Measurements from ENCODE around the gene KCTD5. TPM values are rescaled to one million over a fixed set of nuclear protein-coding genes. Genes with fewer than 3 reads are reported as not detected.
A peak's percentile ranks its signal among the peaks of the same experiment; 100 is the strongest.
"Not testable (repeated sequence)": the region's sequence is repeated elsewhere in the genome, so short reads cannot be mapped to it uniquely, and the experiment has no call there.

KCTD5 gene
- total RNA-seq, 1 donor from 2014 or later: 27.2 TPM

GRCh38 chr16:2671741-2672140 lies 10.6 kb upstream of the KCTD5 start:
- DNase-seq (ENCODE audit: low read depth, low spot score): no peak

GRCh38 chr16:2673066-2673999 lies 9.0 kb upstream of the KCTD5 start:
- DNase-seq (ENCODE audit: low read depth, low spot score): peak; percentile 71

GRCh38 chr16:2675021-2675420 lies 7.3 kb upstream of the KCTD5 start:
- DNase-seq (ENCODE audit: low read depth, low spot score): no peak

DNA sequence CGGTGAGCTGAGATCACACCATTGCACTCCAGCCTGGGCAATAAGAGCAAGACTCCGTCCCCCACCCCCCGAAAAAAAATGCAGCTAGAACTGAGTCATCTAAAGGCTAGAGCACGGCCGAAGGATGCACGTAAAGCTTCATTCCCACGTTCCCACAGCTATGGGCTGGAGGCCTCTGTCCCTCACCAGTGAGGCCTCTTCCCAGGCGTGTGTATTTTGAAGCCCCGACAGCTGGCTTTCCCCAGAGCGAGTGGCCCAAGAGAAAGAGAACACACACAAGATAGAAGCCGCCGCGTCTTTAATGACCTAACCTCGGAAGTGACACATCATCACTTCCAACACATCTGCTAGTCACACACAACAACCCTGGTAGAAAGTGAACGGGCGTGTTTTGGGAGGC lies 6.6 kb upstream of the KCTD5 start:
- DNase-seq (ENCODE audit: low read depth, low spot score): no peak

GRCh38 chr16:2676937-2677336 lies 5.4 kb upstream of the KCTD5 start:
- not testable (repeated sequence) for DNase-seq (ENCODE audit: low read depth, low spot score)

- DNase-seq (ENCODE audit: low read depth, low spot score): not testable (repeated sequence)
Measured at GRCh38 chr16:2678206-2678965, 3.9 kb upstream of the KCTD5 start.

DNA sequence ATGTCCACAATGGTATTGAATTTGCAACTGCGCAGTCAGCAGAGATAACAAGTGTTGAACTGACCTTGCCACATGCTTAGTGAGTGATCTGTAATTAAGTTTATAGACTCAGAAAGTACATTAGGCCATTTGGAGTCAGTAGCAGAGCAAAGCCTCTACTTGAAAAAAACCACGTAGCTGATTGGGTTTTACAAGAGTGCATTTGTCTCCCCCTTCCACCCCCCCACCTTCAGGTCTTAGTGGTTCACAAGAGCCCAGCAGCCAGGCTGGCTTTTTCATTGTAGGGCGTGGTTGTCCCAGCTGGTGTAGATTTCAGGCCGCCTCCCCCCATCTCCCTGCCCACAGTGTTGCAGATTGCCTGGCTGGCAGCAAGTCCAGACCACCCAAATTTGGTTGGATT lies 2.4 kb upstream of the KCTD5 start:
- not testable (repeated sequence) for DNase-seq (ENCODE audit: low read depth, low spot score)

DNA sequence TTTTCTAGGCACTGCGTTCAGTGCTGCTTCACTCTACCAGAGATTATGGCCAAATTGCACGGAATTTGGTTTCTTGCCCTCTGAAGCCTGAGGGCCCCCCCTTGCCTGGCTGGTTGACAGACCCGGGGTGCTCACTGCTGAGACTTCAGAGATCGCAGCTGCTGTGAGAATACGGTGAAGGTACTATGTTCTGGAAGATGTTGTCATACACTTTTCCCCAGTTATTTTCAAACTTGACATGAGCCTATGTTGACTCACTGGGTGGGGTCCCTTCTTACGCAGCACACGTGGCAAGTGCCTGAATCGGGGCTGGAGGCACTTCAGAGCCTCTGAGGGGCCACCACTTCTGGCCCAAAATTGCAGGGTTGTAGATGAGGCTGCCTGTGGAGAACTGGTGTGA lies 2.0 kb upstream of the KCTD5 start:
- not testable (repeated sequence) for DNase-seq (ENCODE audit: low read depth, low spot score)

GRCh38 chr16:2683041-2683440 lies 718 bp downstream of the KCTD5 start:
- DNase-seq (ENCODE audit: low read depth, low spot score): not testable (repeated sequence)

DNA sequence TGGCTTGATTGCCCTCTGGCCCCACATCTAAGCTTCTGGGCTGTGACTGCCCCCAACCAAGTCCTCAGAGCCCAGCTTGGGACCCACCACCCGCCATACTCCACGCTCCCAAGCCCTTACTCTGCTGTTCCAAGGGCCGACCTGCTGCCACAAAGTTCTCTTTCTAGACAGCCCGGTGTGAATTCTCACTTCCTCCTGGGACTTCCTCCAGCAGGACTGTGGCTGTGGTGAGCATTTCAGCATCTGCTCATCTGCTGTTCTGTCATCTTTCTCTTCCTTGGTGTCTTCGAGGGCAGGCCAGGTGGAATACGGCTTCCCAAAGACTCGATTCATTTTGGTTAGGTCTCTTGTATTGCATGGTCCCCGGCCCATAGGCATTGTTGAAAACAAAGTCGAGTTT lies 3.8 kb downstream of the KCTD5 start:
- DNase-seq (ENCODE audit: low read depth, low spot score): not testable (repeated sequence)

DNA sequence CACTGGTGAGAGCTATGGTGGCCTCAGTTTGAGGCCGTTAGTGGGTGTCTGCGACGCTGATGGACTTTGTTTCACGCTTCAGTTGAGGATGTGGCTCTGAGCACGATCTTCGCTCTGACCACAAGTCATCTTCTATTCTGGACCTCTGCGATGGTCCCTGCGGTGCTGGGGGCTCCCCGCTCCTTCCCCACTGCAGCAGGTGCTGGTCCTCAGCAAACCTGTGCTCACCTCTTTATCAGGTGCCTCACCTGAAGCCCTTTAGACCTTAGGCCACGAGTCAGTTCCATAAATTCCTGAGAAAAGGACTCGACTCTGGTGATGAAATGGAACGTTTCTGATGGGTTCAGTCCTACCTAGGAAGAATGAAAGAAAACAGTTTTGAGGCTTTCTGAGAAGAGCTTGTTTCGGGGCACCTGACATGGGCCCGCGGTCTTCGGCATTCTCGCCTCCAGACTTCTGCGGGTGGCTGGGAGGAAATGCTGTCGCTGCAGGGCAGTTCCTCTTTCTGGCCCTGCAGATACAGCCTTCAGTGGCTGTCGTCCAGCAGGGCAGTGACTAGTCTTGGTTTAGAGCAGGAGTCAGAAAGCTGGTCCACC lies 4.7 kb downstream of the KCTD5 start:
- no peak for DNase-seq (ENCODE audit: low read depth, low spot score)

- DNase-seq (ENCODE audit: low read depth, low spot score): no peak
Measured at GRCh38 chr16:2687531-2688308, 5.4 kb downstream of the KCTD5 start.

- DNase-seq (ENCODE audit: low read depth, low spot score): not testable (repeated sequence)
Measured at GRCh38 chr16:2689422-2689821, 7.1 kb downstream of the KCTD5 start.

DNA sequence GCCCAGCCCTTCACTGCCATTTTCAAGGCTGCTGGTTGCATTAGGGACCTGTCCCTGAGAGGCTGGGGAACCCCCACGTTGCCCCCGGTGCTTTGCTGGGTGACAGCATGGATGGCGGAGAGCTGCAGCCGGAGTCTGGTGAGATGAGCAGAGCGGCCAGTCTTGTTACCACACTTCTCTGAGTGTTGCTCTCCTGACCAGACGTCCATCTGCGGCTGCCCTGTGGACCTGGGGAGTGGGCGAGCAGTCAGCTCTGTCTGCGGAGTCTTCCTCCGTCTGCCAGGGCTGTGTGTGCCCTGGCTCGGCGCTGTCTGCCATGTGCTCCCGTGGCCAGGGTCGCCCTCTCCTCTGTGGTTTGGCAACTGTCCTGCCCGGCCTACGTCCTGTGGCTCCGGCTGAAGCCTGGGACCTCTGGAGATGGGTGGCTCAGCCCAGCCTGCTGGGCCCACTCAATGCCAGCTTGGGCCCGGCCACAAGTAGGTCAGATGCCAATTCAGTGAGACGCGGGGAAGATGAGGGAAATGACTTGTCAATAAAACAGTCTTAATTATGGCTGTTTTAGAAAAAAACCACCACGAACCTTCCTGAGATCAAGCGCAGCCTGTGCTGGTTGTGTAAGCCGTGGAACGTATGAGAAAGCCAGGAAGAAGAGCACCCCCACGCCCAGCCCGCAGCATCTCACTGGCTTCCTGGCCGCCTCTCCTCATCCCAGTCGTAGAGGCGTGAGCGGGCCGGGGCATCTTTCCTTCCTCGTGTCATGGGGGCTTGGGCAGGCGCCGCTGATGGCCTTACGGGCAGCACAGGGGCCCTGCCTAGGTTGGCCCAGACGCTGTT lies 7.9 kb downstream of the KCTD5 start:
- DNase-seq (ENCODE audit: low read depth, low spot score): no peak

GRCh38 chr16:2690852-2691251 lies 8.5 kb downstream of the KCTD5 start:
- no peak for DNase-seq (ENCODE audit: low read depth, low spot score)

DNA sequence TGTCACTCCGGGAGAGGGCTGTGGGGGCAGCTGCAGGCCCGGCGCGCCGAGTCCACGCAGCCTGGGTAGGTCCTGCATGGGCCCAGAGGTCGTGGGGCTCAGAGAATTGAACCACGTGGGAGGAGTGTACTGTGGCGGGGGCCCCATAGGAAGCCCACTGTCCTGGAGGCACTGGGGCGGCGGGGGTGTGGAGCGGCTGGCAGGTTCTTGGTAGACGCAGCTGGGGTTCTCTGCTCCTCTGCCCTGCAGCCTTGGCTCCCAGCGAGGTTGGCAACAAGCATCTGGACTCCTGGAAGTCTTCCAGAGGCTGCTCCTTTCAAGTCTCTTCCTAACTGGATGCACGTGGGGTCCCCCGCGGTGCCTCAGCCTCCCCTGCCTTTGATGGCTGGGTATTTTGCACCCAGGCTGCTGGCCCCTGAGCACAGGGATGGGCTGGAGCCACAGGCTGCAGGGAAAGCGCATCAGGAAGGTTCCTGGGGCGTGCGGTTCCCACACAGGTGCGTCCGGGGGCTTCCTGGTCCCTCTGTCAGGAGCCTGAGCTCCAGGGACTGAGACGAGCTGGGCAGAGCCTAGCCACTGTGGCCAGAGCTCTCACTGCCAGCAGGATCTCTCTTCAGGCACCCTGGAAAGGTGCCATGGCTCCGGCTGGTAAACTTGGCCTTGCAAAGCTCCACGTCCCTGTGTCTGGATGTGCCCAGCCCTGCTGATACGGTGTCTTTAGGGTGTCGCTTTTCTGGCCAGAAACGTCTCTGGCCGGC lies 9.3 kb downstream of the KCTD5 start:
- no peak for DNase-seq (ENCODE audit: low read depth, low spot score)

DNA sequence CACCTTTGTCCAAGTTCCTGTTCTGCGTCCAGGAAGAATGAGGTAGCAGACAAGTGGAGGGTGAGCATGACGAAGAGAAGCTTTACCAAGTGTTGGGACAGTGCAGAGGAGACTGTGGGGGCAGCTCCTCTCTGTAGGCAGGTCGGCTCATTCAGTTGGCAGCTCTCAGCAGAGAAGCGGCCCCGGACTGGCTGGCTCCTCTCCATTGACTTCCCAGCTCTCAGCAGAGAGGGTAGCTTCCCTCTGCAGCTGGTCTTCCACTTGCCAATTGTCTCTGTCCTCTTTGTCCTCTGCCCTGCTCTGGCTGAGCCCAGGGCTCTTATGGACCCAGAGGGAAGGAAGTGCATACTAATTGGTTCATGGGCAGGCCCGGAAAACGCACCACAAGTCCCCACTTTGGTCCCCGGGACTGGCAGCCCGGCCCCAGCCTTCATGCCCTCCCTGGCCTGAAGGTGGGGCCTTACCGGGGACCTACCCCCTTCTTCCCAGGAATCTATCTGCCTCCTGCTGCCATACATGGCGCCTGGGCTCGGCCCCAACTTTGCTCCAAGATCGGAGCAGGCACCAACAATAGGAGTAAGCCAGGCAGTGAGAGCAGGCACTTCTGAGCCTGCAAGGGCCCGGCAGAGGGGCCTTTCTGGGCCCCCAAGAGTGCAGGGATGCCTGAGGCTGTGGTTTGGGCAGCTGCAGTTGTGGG lies 10.1 kb downstream of the KCTD5 start:
- no peak for DNase-seq (ENCODE audit: low read depth, low spot score)

DNA sequence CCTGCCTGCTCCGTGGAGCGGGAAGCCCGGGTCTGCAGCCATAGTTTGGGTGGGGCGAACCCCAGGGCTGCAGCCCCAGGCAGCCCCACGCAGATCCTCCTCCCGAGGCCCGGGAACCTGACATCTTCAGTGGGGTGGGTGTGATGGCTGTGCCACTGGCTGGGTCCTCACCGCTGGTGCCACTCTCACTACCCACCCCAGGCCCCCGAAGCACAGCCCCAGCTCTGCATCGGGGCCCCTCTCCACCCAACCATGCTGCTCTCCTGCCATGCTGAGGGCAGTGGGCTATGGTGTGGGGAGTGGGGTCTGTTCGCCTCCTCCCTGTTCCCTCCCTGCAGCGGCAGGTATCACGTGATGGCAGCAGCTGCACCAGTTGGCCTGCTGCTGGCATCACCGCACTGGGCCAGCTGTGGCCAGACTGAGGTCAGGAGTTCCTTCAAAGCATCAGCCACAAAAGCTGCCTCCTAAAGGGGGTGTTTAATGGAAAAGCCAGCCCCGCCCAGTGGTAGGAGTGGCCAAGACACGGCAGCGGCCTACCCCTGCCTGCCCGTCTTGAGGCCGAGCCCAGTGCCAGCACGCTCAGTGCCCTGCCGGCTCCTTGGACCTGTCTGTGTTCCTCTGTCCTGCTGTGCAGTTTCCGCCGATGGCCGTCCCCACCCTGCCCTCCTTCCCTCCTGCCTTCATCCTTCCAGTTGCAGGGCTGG lies 10.8 kb downstream of the KCTD5 start:
- no peak for DNase-seq (ENCODE audit: low read depth, low spot score)
